Activated CD4-positive, alpha-beta T cell treated with anti-CD3 and anti-CD28 coated beads, Interleukin-2, amount 50 U/mL, for 4 hours (primary cell): ENCODE results near the gene PLCB4.

ENCODE experiments used
- DNase-seq, 2 experiments: peaks; one replicate each; pipeline ENCODE4 v3.0.0-alpha.2; 2020

Gene PLCB4

DNA sequence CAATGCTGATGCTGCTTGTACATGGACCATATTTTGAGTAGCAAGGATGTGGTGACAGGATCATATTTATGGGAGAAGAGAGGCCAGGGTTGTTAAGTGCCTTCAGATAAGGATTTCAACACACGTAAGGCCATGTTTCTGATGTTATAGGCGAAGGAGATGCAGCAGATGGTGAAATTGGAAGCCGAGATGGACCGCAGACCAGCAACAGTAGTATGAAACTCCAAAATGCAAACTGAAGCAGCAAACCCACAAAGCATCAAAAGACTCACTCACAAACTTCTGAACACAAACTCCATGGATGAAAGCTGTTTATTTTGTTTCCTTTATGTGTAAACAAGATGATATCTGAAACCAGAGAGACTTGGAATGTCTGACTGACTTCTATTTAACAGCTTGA lies 409.9 kb downstream of the PLCB4 start:
- no peak for DNase-seq

GRCh38 chr20:9480066-9480465 lies 411.2 kb downstream of the PLCB4 start:
- DNase-seq, result no peak

GRCh38 chr20:9482180-9482579 lies 413.3 kb downstream of the PLCB4 start:
- DNase-seq, result no peak

DNA sequence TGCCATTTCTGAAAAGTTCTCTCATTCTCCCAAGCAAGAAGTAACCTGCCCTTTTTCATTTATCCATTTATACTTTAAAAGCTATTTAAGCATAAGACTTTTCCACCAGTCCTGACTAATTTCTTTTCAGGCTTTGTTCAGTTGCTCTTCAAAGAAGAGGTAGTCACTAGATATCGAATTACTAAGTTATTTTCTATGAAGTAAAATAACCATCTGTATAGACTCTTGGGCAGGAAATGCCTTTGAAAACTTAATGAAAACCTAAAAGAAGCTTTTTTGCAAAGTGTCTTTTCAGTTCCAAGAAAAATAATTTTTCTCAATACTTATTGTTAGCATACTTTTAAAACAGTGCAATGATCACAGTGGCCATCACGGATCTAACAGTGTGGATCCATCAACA lies 414.2 kb downstream of the PLCB4 start:
- no peak for DNase-seq

DNA sequence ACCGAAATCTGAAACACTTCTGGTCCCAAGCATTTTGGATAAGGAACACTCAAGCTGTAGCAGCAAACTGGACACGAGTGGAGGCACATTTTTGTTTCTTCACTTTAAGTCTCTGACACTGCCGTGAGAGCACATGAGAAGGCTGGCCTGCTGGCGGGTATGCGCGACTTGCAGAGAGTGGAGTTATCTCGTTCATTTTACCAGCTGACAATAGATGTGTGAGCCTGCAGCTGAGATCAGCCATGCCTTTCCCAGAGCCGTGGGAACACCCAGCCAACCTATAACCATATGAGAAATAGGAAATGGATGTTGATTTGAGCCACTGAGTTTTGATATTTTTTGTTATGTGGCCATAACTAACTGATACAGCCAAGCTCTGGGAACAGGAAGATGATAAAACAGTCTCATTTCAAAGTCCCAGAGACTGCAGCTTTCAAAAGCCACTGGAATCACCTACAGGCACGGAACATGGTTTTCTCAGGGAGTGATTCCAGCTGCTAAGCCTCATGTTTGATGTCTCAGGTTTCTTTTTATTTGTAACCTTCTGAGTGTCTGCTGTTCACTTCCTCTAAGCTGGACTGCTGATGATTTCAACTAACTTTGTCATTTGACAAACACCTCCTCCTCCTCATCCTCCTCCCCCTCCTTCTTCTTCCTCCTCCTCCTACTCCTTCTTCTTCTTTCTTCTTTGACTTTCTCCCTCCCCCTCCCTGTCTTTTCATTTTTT lies 416.9 kb downstream of the PLCB4 start:
- DNase-seq, result no peak

DNA sequence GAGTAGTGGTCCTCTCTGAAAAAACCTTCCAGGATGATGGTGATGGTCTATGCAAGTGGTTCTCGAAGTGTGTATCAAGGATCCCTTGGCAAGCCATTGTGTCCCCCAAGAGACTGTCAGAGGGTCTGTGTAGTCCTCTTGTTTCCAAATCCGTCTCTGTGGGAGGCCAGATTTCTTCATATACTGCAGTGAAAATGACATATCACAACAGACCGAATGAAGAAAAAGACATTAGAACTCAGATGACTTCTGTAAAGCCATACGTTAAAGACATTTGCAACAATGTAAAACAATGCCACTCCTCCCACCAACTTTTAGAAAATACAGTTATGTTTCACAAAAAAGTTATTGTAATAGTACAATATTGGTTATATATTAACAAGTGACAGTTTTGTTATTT lies 418.3 kb downstream of the PLCB4 start:
- DNase-seq, result no peak

GRCh38 chr20:9488063-9488462 lies 419.2 kb downstream of the PLCB4 start:
- no peak for DNase-seq

- DNase-seq, result no peak
Observed at GRCh38 chr20:9490161-9490560, 421.3 kb downstream of the PLCB4 start.

- no peak for DNase-seq
Observed at GRCh38 chr20:9490631-9491030, 421.7 kb downstream of the PLCB4 start.

GRCh38 chr20:9491324-9491723 lies 422.4 kb downstream of the PLCB4 start:
- no peak for DNase-seq

DNA sequence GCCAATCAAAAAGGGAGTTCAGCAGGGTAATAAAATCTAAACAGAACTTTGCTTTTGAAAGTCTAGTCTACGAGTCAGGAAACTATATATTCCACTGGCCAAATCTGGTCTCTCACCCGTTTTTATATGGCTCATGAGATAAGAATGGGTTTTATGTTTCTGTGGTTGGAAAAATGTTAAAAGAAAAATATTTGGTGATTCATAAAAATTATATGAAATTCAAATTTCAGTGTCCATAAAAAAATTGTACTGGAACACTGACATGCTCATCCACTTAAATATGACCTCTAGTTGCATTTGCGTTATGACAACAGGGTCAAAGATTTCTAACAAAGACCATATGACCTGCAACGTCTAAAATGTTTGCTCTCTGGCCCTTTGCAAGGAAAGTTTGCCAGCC lies 423.2 kb downstream of the PLCB4 start:
- no peak for DNase-seq

- no peak for DNase-seq
Observed at GRCh38 chr20:9493803-9494202, 424.9 kb downstream of the PLCB4 start.

DNA sequence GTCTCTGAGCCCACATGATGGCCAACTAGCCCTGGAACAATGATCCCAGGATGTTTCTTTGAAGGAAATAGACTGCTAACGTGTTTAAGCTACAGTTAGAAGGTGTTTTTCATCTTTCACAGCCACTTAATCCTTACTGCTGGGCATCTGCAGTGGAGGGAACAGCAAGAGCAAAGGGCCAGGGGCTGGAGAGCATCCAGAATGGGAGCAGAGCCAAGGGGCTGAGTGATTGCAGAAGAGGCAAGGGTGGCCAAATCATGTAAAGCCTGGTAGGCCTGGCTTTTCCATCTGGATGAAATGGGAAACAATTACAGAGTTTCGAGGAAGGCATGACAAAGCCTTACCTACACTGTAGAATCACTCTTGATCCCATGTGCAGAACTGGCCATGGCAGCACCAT lies 426.8 kb downstream of the PLCB4 start:
- no peak for DNase-seq

DNA sequence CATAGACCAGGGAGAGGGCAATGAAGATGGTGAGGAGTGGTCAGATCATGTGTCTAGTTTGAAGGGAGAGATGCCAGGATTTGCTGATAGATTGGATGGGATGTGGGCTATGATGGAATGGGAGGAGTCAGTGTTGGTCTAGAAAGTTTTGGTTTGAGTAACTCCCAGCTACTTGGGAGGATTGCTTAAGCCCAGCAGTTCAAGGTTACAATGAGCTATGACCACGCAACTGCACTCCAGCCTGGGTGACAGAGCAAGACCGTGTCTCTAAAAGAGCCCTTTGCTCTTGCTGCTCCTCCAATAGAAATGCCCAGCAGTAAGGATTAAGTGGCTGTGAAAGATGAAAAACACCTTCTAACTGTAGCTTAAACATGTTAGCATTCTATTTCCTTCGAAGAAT lies 427.3 kb downstream of the PLCB4 start:
- no peak for DNase-seq

DNA sequence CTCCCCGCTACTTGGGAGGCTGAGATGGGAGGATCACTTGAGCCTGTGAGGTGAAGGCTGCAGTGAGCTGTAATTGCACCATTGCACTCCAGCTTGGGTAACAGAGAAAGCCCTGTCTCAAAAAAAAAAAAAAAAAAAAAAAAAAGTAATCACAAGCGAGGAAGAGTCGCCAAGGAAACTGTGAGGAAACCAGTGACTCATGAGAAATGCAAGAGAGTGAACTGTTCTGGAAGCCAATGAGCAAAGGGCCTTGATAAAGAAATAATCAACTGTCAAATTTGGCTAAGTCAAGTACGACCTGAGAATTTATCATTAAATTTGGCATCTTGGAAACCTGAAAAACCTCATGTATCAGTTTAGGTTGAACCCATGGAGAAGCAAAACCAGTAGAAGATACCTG lies 429.4 kb downstream of the PLCB4 start:
- no peak for DNase-seq

- no peak for DNase-seq
Observed at GRCh38 chr20:9499126-9499899, 430.4 kb downstream of the PLCB4 start.

GRCh38 chr20:9500121-9500520 lies 431.2 kb downstream of the PLCB4 start:
- no peak for DNase-seq

DNA sequence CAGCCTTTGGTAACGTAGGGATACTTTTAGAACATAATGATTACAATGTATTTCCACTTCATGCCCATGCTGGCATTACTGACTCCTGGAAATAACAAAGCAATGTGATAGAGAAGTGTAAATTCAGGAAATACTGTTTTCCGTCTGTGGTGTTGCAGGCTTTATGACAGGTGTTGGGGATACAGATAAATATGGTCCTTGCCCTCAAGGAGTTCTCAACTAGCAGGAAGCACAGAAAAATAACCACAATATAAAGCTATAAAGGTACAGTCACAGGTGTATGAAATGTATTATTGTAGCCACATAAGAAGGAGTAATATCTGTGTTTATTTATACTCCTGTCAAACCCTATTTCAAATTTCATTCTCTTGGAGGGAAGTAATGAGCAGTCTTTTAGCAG lies 432.6 kb downstream of the PLCB4 start:
- DNase-seq, result no peak

- DNase-seq, result no peak
Observed at GRCh38 chr20:9503526-9504245, 434.8 kb downstream of the PLCB4 start.

DNA sequence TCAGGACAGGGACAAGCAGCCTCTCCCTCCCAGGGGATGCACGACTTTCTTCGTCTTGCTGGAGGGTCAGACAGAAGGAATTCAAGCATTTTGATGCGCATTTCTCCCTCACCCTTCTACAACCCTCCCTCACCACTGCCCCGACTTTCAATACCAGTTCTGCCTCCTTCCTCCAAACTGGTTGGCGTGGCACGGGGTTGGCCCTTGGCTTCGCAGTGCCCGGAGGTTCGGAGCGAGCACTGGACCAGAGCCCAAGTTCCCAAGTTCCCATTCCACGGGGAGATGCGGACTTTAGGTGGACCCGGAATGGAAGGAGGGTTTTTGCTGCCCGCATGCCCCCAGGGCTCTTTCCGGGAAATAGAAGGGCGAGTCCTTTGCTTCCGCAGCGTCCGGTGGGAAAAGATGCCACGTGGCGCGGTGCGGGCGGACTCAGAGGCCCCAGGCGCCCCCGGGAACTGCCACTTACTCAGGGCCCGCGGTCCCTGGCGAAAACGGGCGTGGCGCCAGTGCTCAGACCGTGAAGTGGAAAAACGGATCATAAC lies 437.5 kb downstream of the PLCB4 start:
- no peak for DNase-seq

GRCh38 chr20:9506964-9507369 lies 438.1 kb downstream of the PLCB4 start:
- no peak for DNase-seq

GRCh38 chr20:9507544-9508239 lies 438.8 kb downstream of the PLCB4 start:
- no peak for DNase-seq

DNA sequence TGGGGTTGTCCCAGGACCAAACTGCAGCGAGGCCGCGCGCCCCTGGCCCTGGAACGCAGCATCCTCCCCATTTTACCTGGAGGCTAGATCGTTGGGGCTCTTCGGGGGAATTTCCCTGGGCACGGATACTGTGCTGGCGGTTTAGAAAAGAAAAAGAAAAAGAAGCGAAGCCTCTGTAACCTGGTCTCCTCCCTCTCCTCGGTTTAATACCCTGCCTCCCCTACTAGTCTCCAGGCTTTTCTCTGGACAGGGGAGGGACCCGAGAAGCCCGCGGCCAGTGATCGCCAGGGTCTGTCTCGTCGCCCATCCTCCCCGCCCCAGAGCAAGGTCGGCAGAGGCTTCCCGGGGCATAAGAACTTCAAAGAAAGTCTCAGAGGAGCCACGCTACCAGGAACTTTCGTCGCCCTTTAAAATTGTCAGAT lies 439.4 kb downstream of the PLCB4 start:
- no peak for DNase-seq
